ENCODE results near the gene VCAN. TPM values are rescaled to one million over a fixed set of nuclear protein-coding genes. Genes with fewer than 3 reads are reported as not detected.

VCAN gene
- total RNA-seq, 4 donors from 2014 or later: 21.2 to 44.1 (median 36.5) TPM

- 95 to 97% methylated on average over 2 of the region's 2 CpGs for WGBS, 2 donors
- no peak for TF ChIP-seq POLR2A (IDR thresholded peaks at IDR 0.05)
- TF ChIP-seq, protein P1, sequence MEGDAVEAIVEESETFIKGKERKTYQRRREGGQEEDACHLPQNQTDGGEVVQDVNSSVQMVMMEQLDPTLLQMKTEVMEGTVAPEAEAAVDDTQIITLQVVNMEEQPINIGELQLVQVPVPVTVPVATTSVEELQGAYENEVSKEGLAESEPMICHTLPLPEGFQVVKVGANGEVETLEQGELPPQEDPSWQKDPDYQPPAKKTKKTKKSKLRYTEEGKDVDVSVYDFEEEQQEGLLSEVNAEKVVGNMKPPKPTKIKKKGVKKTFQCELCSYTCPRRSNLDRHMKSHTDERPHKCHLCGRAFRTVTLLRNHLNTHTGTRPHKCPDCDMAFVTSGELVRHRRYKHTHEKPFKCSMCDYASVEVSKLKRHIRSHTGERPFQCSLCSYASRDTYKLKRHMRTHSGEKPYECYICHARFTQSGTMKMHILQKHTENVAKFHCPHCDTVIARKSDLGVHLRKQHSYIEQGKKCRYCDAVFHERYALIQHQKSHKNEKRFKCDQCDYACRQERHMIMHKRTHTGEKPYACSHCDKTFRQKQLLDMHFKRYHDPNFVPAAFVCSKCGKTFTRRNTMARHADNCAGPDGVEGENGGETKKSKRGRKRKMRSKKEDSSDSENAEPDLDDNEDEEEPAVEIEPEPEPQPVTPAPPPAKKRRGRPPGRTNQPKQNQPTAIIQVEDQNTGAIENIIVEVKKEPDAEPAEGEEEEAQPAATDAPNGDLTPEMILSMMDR (IDR thresholded peaks at IDR 0.05): no peak
- intact Hi-C loops (cut with DNase I; ENCODE audit: low total_unique reads): no loop called here
- no peak for DNase-seq (ENCODE audit: low spot score in 2 of 2)
- H3K4me3 ChIP-seq (ENCODE audit: low read depth, poor library complexity, severe bottlenecking): no peak overlapping the region
Measured at GRCh38 chr5:83570916-83571315, 99.4 kb downstream of the VCAN start.

- no peak for TF ChIP-seq POLR2A (IDR thresholded peaks at IDR 0.05)
- TF ChIP-seq, protein P1 (IDR thresholded peaks at IDR 0.05): no peak
- no peak for DNase-seq (ENCODE audit: low spot score in 2 of 2)
- intact Hi-C loops (cut with DNase I; ENCODE audit: low total_unique reads): no loop called here
- no peak overlapping the region for H3K4me3 ChIP-seq (ENCODE audit: low read depth, poor library complexity, severe bottlenecking)
- 79 to 83% methylated on average over 5 of the region's 5 CpGs for WGBS, 2 donors
Measured at GRCh38 chr5:83572271-83572670, 100.7 kb downstream of the VCAN start.

DNA sequence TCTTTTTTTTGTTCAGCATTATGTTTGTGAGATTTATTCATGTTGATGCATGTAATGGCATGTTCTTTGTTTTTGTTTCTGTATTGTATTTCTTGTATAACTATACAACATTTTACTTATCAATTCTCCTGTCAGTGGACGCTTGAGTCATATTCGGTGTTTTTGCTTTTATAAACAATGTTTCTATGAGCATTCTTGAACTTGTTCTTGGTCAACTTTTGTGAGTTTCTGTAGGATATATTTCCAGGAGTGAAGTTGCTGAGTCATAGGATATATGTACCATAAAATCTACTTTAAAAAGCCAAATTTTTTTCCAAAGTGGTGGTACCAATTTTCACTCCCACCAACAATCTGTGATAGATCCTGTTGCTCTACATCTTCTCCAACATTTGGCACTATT lies 104.8 kb downstream of the VCAN start:
- TF ChIP-seq, protein P1 (IDR thresholded peaks at IDR 0.05): no peak
- TF ChIP-seq POLR2A (IDR thresholded peaks at IDR 0.05): no peak
- 91 to 93% methylated on average over 2 of the region's 2 CpGs for WGBS, 2 donors
- intact Hi-C loops (cut with DNase I; ENCODE audit: low total_unique reads): no loop called here
- H3K4me3 ChIP-seq (ENCODE audit: low read depth, poor library complexity, severe bottlenecking): no peak overlapping the region
- no peak for DNase-seq (ENCODE audit: low spot score in 2 of 2)

GRCh38 chr5:83577036-83577636 lies 105.6 kb downstream of the VCAN start:
- intact Hi-C loops (cut with DNase I; ENCODE audit: low total_unique reads): no loop called here
- no peak for DNase-seq (ENCODE audit: low spot score in 2 of 2)
- no peak overlapping the region for H3K4me3 ChIP-seq (ENCODE audit: low read depth, poor library complexity, severe bottlenecking)
- TF ChIP-seq POLR2A (IDR thresholded peaks at IDR 0.05): no peak
- TF ChIP-seq, protein P1 (IDR thresholded peaks at IDR 0.05): no peak
- WGBS, 2 donors: 66 to 72% methylated on average over 4 of the region's 4 CpGs

DNA sequence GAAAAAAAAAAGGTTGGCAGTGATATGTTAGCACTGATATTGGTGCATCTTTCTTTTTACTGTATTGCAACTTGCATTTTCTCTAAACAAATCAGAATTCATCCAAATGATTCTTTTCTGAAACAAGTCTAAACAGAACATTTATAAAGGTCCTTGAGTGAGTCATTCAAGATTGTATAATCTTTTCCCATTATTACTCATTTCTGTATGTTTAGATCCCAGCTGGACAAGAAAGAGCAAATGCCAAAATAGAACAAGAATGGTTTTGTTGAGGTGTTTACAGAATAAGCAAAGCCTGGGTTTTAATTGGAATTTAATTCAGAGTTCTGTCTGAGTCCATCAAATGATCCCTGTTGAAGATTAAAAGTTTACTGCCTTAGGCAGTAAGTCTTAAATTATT lies 112.3 kb downstream of the VCAN start:
- DNase-seq (ENCODE audit: low spot score in 2 of 2): no peak

More for the DNA sequence above, 112.3 kb downstream of the VCAN start:
- intact Hi-C loops (cut with DNase I; ENCODE audit: low total_unique reads): no loop called here
- H3K4me3 ChIP-seq (ENCODE audit: low read depth, poor library complexity, severe bottlenecking): no peak overlapping the region
- TF ChIP-seq POLR2A (IDR thresholded peaks at IDR 0.05): no peak
- TF ChIP-seq, protein P1 (IDR thresholded peaks at IDR 0.05): no peak
